HEK293 (cell line): Measurements from ENCODE around the gene KRTAP5-7.
"Not testable (repeated sequence)": the region's sequence is repeated elsewhere in the genome, so short reads cannot be mapped to it uniquely, and the experiment has no call there.

Experiments
- CTCF ChIA-PET: fragments of 350-600 bp; formaldehyde crosslinking; extraction: SDS; loops from one replicate; lab custom pipeline; 2021; ENCODE audit warnings: antibody characterized with exemption; lab: Yijun Ruan, JAX
- POLR2A ChIA-PET: fragments of 300-600 bp; formaldehyde crosslinking; extraction: SDS; loops from one replicate; lab custom pipeline; 2020; ENCODE audit warnings: antibody characterized with exemption, inconsistent platforms; lab: Yijun Ruan, JAX
- H3K27ac ChIP-seq: fragments of 200-500 bp; sonication (Bioruptor generic); 2 replicates; pipeline ENCODE4 v1.5.1; 2014; ENCODE audit warnings: low read depth, low read length, control low read depth, inconsistent platforms; ENCODE audit errors: extremely low read depth
- H3K36me3 ChIP-seq, 2 experiments: fragments of 200-500 bp in 1 of 2; sonication (Bioruptor generic) in 1 of 2; 1 replicate in 1 of 2; 2 replicates in 1 of 2; pipeline ENCODE4 v1.5.1; 2014 to 2017; ENCODE audit warnings: inconsistent platforms in 2 of 2, low read length in 2 of 2; ENCODE audit not compliant: control insufficient read depth in 2 of 2, insufficient read depth in 1 of 2
- H3K4me1 ChIP-seq: fragments of 200-500 bp; sonication (Bioruptor generic); 2 replicates; pipeline ENCODE4 v1.5.1; 2014; ENCODE audit warnings: mild to moderate bottlenecking, low read length, inconsistent platforms; ENCODE audit not compliant: control insufficient read depth, insufficient read depth
- H3K4me3 ChIP-seq: 2 replicates; pipeline ENCODE4 v1.5.1; 2011; ENCODE audit warnings: low read depth, mild to moderate bottlenecking, control low read depth, low read length, moderate library complexity
- H3K9me3 ChIP-seq: fragments of 200-500 bp; sonication (Bioruptor generic); 2 replicates; pipeline ENCODE4 v1.5.1; 2014; ENCODE audit warnings: low read depth, low read length, inconsistent platforms; ENCODE audit not compliant: control insufficient read depth, insufficient read depth
- HOXD13 ChIP-seq: sonication (generic); formaldehyde crosslinking; IDR thresholded peaks from 2 replicates; pipeline ENCODE4 v1.8.0; 2022; ENCODE audit warnings: missing genetic modification reagents, borderline replicate concordance
- KLF1 ChIP-seq: fragments of 450-650 bp; formaldehyde crosslinking; IDR thresholded peaks from 2 replicates; pipeline ENCODE4 v1.5.1; 2016; ENCODE audit warnings: missing biosample characterization, missing genetic modification characterization
- ZBTB10 ChIP-seq: fragments of 450-650 bp; formaldehyde crosslinking; IDR thresholded peaks from 2 replicates; pipeline ENCODE4 v1.5.1; 2016; ENCODE audit warnings: missing biosample characterization, missing genetic modification characterization
- ZFP69B ChIP-seq: fragments of 450-650 bp; formaldehyde crosslinking; IDR thresholded peaks from 2 replicates; pipeline ENCODE4 v1.5.1; 2016; ENCODE audit warnings: missing biosample characterization, missing genetic modification characterization
- ZNF112 ChIP-seq: fragments of 450-650 bp; formaldehyde crosslinking; IDR thresholded peaks from 2 replicates; pipeline ENCODE4 v1.5.0; 2017; ENCODE audit warnings: missing biosample characterization, missing genetic modification characterization
- ZNF16 ChIP-seq: fragments of 450-650 bp; formaldehyde crosslinking; IDR thresholded peaks from 2 replicates; pipeline ENCODE4 v1.5.1; 2016; ENCODE audit warnings: low read depth, missing biosample characterization, missing genetic modification characterization
- ZNF311 ChIP-seq: fragments of 450-650 bp; formaldehyde crosslinking; IDR thresholded peaks from 2 replicates; pipeline ENCODE4 v1.5.1; 2017; ENCODE audit warnings: missing biosample characterization, missing genetic modification characterization, borderline replicate concordance
- ZNF398 ChIP-seq: fragments of 450-650 bp; formaldehyde crosslinking; IDR thresholded peaks from 2 replicates; pipeline ENCODE4 v1.5.1; 2017; ENCODE audit warnings: missing biosample characterization, missing genetic modification characterization
- ZNF626 ChIP-seq: fragments of 450-650 bp; sonication (Bioruptor Pico); formaldehyde crosslinking; IDR thresholded peaks from 2 replicates; pipeline ENCODE4 v1.5.1; 2018; ENCODE audit warnings: missing biosample characterization, missing genetic modification characterization, inconsistent platforms
- ZNF660 ChIP-seq: fragments of 450-650 bp; IDR thresholded peaks from 2 replicates; pipeline ENCODE4 v1.5.1; 2018; ENCODE audit warnings: missing biosample characterization, mild to moderate bottlenecking, missing genetic modification characterization
- ZNF701 ChIP-seq: fragments of 450-650 bp; formaldehyde crosslinking; IDR thresholded peaks from 2 replicates; pipeline ENCODE4 v1.5.1; 2016; ENCODE audit warnings: missing biosample characterization, missing genetic modification characterization
- ZNF76 ChIP-seq: fragments of 450-650 bp; formaldehyde crosslinking; IDR thresholded peaks from 2 replicates; pipeline ENCODE4; 2016; ENCODE audit warnings: low read depth, missing biosample characterization, missing genetic modification characterization, borderline replicate concordance

Gene KRTAP5-7

GRCh38 chr11:71526796-71527575 is at the start of gene KRTAP5-7:
Gene KRTAP5-7, plus strand, starts transcription at chr11:71527267. Its CDS starts 34 bp downstream, at chr11:71527301.
- H3K9me3 ChIP-seq, H3K4me3 ChIP-seq, H3K36me3 ChIP-seq, POLR2A ChIA-PET, H3K27ac ChIP-seq, H3K4me1 ChIP-seq: not testable (repeated sequence)
- CTCF ChIA-PET, result interaction anchor here (0.7 kb wide), 1 partner anchor 23 kb away, joined by 3 read pairs; no protein-coding TSS in a partner anchor

GRCh38 chr11:71477641-71478527 is 49.2 kb upstream of the KRTAP5-7 start:
- TF ChIP-seq KLF1 (tag by site-specific recombination) (0 out of 2 replicates have a peak, but pooled peaks have one; percentile 19), ZNF112 (tag by site-specific recombination) (no peak)
- TF ChIP-seq, all 188 proteins: peak for 1
- ChIA-PET POLR2A (no interaction called here), CTCF (no interaction called here)
- Histone ChIP-seq H3K36me3 (peaks cover 0 to 90% of the 10 kb centered on the region in 2 experiments; a peak in 2 of 3 replicates), H3K27ac (no peak overlapping the region), H3K4me1 (no peaks in the 10 kb centered on the region), H3K4me3 (no peak overlapping the region), H3K9me3 (no peaks in the 10 kb centered on the region)

- Histone ChIP-seq H3K36me3 (peaks cover 0 to 90% of the 10 kb centered on the region in 2 experiments; a peak in 2 of 3 replicates), H3K9me3 (no peaks in the 10 kb centered on the region), H3K4me3 (no peak overlapping the region), H3K27ac (no peak overlapping the region), H3K4me1 (no peaks in the 10 kb centered on the region)
- ChIA-PET POLR2A (no interaction called here), CTCF (no interaction called here)
- TF ChIP-seq ZNF16 (tag by site-specific recombination) (no peak), ZNF76 (tag by site-specific recombination) (no peak), ZNF701 (tag by site-specific recombination) (no peak), ZNF311 (tag by site-specific recombination) (no peak), ZBTB10 (no peak), HOXD13 (CRISPR knock-in tag) (no peak), ZFP69B (no peak), ZNF626 (tag by site-specific recombination) (no peak), ZNF660 (tag by site-specific recombination) (no peak), ZNF398 (tag by site-specific recombination) (no peak)
These were observed 48.6 kb upstream of the KRTAP5-7 start for GRCh38 chr11:71478528-71478840.
